MV-4-11 (cell line): ENCODE data around the gene C14orf93.

Source experiments
- DNase-seq: peaks from one replicate; lab custom pipeline; 2025; lab: John Stamatoyannopoulos, UW

C14orf93 gene

DNA sequence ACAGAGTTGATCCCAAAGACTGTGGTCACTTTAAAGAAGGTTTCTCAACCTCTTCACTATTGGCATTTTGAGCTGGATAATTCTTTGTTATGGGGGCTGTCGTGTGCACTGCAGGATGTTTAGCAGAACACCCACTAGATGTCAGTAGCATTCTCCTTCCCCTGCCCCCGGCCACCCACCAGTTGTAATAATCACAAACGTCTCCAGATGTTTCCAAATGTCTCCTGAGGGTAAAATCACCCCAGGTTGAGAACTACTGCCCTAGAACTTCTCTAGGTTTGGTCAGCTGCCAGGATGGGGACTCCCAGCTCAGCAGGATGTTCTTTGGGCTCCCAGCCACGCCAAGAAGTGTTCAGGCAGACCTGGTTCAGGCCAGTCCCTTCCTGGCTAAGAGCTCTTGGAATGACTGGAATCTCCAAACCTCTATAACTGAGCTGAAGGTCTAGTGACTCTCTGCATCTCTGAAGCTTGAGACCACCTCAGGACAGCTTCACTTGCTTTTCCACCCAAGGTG, 15.1 kb downstream of the C14orf93 start:
- peak; percentile 21 for DNase-seq

DNA sequence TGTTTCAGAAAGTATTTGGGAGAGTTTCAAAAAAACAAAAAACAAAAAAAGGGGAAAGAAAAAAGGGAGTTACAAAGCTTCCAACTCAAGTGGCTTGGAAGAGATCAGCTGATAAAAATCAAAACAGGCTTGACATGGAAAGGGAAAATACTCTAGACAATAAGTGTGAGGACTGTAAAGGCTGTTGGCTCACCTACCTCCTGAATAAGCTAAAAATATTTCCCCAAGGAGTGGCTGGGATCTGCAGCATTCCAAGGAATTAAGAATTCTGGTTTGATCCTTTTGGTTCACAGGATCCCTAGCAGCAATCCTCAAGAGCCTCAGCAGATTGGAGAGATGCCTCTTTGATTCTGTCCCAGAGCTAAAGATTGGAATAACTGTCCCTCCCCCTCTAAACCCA, 16.4 kb downstream of the C14orf93 start:
- DNase-seq = no peak

DNA sequence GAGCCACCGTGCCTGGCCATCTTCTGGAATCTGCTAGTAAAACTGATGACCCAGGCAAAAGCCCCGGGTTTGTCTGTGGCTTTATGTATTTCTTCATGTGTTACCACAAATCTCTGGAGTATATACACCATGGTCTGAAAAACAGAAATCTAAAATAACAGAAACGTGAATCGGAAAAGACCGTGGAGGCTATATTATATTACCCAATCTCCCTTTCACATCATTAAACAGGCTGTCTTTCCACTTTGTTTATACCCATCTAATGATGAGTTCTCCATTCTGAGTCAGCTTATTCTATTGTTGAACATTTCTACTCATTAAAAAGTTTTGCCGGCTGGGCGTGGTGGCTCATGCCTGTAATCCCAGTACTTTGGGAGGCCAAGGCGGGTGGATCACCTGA, 18.1 kb downstream of the C14orf93 start:
- DNase-seq = peak; percentile 63

- no peak for DNase-seq
Measured at GRCh38 chr14:22987291-22987690, 22.7 kb downstream of the C14orf93 start.

GRCh38 chr14:22986508-22987054, 23.4 kb downstream of the C14orf93 start:
- peak; percentile 72 for DNase-seq

- no peak for DNase-seq
Measured at GRCh38 chr14:22985894-22986507, 23.9 kb downstream of the C14orf93 start.

- DNase-seq = no peak
Measured at GRCh38 chr14:22984959-22985658, 24.8 kb downstream of the C14orf93 start.

GRCh38 chr14:22982477-22983245, 27.3 kb downstream of the C14orf93 start, which contains the start of gene AJUBA:
AJUBA (minus strand) TSS chr14:22982551; CDS start chr14:22982266, 285 bp downstream.
- DNase-seq = peak; percentile 62

GRCh38 chr14:22981876-22982476, 28.0 kb downstream of the C14orf93 start:
- DNase-seq = no peak

DNA sequence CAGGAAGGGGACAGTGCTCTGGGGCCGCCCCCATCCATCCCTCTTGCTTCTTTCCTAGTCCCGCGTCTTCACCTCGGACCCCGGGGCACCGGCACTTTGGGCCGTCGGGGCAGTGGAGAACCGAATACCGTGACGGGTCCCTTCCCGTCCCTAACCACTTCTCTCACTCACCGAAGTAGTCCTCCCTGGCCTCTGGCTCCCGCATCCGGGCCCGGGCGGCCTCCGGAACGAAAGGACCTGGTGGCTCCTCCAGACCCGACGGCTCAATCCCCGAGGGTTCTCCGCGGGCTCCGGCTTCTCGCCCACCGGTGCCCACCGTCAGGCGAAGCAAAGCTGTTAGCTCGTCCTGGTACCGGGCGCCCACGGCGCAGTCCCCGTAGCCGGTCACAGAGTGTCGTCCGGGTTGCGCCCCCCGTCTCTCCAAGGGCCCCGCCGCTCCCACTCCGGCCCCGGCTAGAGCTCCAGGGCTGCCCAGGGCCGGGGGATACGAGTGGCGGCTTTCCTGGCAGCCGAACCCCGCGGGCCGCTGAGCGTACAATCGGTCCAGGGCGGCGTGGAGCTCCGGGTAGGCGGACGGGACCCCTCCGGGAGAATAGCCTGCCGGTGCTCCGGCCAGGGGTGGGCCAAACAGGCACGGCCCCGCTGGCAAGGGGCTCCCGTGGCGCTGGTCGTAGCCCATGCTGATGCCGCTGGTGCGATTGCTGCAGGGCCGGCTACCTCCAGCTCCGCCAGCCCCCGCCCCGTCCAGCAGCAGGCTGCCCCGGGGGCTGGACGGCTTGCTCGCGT, 28.7 kb downstream of the C14orf93 start:
- no peak for DNase-seq

DNA sequence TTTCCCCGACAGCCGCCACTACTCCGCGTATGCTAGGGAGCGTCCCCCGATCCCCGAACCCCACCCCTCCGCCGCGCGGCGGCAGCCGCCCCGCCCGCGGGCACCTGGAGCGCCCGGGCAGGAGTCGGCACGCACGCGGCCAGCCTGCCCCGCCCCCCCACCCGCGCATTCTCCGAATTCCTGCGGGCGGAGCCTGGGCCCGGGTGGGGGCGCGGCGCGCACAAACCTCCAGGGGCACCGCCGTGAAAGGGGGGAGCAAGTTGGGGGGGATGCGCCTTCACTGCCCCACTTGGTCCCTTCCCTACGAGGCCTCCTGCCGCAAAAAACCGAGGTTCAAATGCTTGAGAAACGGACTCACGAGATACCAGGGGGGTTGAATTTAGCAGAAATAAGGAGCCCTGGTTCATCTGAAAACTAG, 29.3 kb downstream of the C14orf93 start:
- no peak for DNase-seq

GRCh38 chr14:22979748-22980392, 30.1 kb downstream of the C14orf93 start:
- no peak for DNase-seq

- DNase-seq = no peak
Measured at GRCh38 chr14:22978981-22979671, 30.8 kb downstream of the C14orf93 start.

GRCh38 chr14:22978487-22978837, 31.5 kb downstream of the C14orf93 start:
- no peak for DNase-seq

DNA sequence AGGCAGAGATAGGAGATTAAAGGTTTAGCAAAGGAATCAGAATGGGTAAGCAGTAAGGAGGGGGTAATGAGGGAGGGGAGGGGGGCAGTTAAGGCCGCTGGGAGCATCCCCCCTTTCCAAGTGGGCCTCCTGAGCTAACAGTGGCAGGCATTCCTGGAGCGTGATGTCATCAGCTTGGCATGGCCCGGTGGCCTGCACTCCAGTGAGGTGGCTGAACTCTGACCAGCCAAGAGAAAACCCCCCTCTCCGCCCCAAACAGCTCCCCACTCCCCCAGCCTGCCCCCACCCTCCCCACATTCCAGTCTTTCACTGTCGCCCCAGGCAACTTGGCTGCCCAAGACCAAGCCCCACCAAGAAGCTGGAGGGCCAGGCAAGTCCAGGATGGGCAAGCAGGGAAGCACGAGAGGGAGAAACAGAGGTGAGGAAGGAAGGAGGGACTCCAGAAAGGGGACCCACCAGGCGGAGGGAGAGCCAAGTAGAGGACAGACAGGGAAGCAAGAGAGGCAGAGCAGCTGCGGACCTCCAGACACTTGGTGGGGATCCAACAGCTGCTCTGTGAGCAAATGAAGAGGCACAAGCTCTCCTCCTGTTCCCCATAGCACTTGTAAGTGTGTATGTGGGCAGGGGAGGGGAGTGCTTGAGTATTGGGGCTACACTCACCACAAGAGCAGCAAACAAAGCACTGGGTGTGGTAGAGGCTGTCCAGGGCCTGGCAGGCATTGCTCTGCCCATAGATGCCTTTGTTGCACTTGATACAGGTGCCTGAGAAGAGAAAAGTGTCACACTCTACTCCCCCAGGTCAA, 32.1 kb downstream of the C14orf93 start:
- DNase-seq = no peak

DNA sequence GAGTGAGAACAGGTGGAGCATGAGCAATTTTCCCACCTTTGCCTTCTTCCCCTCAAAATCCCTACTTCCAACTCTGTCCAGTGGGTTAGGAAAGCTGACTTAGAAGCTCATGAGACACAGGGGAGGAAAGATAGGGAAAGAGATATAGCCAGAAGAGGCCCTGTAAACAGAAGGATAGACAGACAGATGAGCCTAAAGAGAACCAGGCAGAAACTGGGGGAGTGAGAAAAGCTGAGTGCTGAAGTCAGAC, 32.6 kb downstream of the C14orf93 start:
- DNase-seq = no peak

GRCh38 chr14:22976620-22977433, 33.1 kb downstream of the C14orf93 start:
- no peak for DNase-seq

DNA sequence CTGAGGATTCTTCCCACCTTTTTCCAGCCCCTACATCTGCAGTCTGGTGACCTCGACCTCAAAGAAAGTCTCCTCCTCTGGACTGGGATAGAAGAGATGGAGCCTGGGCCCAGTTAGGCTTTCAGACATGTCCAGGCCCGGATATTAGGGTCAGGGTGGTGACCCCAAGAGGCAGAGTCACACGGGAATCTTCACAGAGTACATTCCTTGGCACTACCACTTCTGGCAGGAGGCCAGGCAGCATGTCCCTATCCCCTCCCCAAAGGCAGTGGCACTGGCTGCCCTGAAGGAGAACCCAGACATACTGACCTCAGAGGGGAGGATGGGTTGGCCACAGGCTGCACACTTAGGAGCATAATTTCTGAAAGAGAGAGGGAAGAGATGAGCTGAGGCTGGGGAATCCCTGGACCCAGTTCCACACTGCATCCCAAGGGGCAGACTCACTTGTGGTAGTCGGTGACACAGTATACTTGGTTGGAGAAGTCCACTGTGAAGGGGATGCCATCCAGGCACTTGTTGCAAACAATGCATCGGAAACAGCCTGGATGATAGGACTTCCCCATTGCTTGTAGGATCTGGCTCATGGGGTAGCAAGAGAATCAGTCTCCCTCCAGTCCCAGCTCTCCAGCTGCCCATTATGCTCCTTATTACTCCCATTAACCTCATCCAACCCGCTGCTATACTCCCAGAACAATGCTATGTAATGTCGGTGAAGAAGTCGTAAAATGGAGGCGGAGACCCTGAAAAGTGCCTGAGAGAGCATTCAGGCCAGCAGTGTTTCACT, 35.2 kb downstream of the C14orf93 start:
- no peak for DNase-seq
